Natural killer cell treated with Interleukin-12 subunit alpha and Interleukin-12 subunit beta and Interleukin-15 and Interleukin-18, amount 100 ng/mL, for 72 hours (primary cell): ENCODE data around the gene LRRC4C. TPM values are rescaled to one million over a fixed set of nuclear protein-coding genes. Genes with fewer than 3 reads are reported as not detected.

Source experiments
- ATAC-seq, 2 donors: fragments of 150-1000 bp; cut with Tn5 transposase in 1 of 2; sonication (Bioruptor Pico), chemical (Tn5 transposase) in 1 of 2; 2 replicates each; pipeline ENCODE4 v1.10.0; 2021
- DNase-seq: peaks from one replicate; pipeline ENCODE4 v3.0.0; 2022; ENCODE audit warnings: low spot score
- H3K27ac Mint-ChIP-seq, 2 donors: 1 replicate in 1 of 2; 2 replicates in 1 of 2; pipeline ENCODE4 v1.8.0; 2022; ENCODE audit warnings: mixed read lengths in 2 of 2, mild to moderate bottlenecking in 1 of 2, moderate library complexity in 1 of 2
- H3K27me3 Mint-ChIP-seq, 2 donors: 1 replicate in 1 of 2; 2 replicates in 1 of 2; pipeline ENCODE4 v1.8.0; 2022; ENCODE audit warnings: mixed read lengths in 2 of 2
- H3K36me3 Mint-ChIP-seq: one replicate; pipeline ENCODE4 v1.8.0; 2022; ENCODE audit warnings: mixed read lengths
- H3K4me1 Mint-ChIP-seq, 2 donors: 1 replicate in 1 of 2; 2 replicates in 1 of 2; pipeline ENCODE4 v1.8.0; 2022; ENCODE audit warnings: low read depth in 2 of 2, mixed read lengths in 2 of 2, mild to moderate bottlenecking in 1 of 2
- H3K4me3 Mint-ChIP-seq: one replicate; pipeline ENCODE4 v1.8.0; 2022; ENCODE audit warnings: mixed read lengths
- H3K9me3 Mint-ChIP-seq: 2 replicates; pipeline ENCODE4 v1.8.0; 2022; ENCODE audit warnings: mixed read lengths
- total RNA-seq, 2 donors: library from RNA; stranded (reverse); gene quantifications; one replicate each; pipeline ENCODE4 v1.2.3, GENCODE V29; 2022

The LRRC4C gene
- total RNA-seq, 2 donors from 2014 or later: not detected

DNA sequence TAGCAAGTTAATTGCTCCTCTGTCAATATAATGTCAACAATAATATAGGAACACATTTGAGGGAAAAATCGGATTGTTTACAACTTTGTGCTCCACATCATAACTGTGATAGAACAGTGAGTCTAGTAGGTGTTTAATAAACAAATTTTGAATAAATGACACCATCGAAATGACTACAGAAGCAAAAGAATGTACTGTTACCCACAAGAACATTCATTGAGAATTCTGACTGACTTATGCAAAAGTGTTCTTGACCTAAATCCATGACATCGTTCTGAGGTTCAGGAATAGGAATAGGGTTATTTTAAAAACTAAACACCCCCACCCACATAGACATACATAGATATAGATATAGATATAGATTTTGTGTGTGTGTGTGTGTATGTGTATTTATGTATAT is 8.4 kb downstream of the LRRC4C start:
- DNase-seq: no peak
- no peak overlapping the region for H3K27ac Mint-ChIP-seq
- H3K9me3 Mint-ChIP-seq: peaks cover 9% of the 10 kb centered on the region
- H3K36me3 Mint-ChIP-seq: no peaks in the 10 kb centered on the region
- no peak overlapping the region for H3K4me3 Mint-ChIP-seq
- ATAC-seq: no peak
- no peaks in the 10 kb centered on the region for H3K4me1 Mint-ChIP-seq
- no peaks in the 10 kb centered on the region for H3K27me3 Mint-ChIP-seq

DNA sequence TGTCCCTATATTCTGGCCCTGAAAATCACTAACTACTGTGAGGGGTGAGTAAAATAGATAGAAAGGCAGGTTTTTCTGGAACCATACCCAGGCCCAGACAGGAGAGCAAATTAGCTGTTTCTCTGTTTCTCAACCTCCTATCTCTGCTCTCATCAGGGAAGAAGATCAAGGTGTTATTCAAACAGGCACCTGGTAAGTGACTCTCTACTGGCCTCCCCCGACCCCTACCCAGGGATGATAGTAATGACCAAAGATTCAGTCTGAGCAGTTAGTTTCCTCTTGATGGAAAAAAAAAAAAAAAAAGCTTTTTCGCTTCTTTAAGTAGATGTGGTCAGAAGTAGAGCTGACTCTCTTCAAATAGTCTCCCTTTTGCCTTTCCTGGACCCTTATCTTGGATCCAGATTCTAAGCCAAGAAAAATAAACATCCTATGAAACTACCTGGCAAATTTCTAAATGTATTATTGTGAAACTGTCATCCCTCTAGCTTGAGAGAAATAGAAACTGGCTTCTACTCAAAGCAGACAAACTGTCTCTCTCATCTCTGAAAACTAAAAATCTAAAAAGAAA is 9.9 kb downstream of the LRRC4C start:
- no peaks in the 10 kb centered on the region for H3K27me3 Mint-ChIP-seq
- H3K4me3 Mint-ChIP-seq: no peak overlapping the region
- H3K4me1 Mint-ChIP-seq: no peaks in the 10 kb centered on the region
- no peak overlapping the region for H3K27ac Mint-ChIP-seq
- DNase-seq (no peak), ATAC-seq (no peak)
- peaks cover under 1% of the 10 kb centered on the region for H3K36me3 Mint-ChIP-seq
- H3K9me3 Mint-ChIP-seq: peaks cover 9% of the 10 kb centered on the region

DNA sequence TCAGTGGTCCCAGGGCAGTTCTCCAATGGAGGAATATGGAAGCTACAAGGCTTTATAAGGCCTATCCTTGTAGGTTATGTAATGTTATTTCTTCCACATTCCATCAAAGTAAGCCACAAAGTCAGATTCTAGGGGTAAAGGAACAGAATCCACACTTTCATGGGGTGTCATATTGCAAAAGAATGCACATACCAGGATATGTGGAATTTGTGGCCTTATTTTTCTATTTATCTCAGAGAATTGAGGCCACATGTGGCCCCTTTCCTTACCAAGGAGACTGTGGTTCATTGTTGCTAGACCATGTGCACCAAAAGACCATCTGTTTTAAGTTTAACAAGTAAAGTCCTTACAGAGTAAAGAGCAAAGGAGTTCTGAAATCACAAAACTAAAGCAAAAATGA is 12.9 kb downstream of the LRRC4C start:
- Mint-ChIP-seq H3K27ac (no peak overlapping the region), H3K36me3 (peaks cover 4% of the 10 kb centered on the region), H3K4me1 (no peaks in the 10 kb centered on the region), H3K27me3 (no peaks in the 10 kb centered on the region), H3K4me3 (no peak overlapping the region), H3K9me3 (peaks cover 11% of the 10 kb centered on the region)
- DNase-seq (no peak), ATAC-seq (no peak)

DNA sequence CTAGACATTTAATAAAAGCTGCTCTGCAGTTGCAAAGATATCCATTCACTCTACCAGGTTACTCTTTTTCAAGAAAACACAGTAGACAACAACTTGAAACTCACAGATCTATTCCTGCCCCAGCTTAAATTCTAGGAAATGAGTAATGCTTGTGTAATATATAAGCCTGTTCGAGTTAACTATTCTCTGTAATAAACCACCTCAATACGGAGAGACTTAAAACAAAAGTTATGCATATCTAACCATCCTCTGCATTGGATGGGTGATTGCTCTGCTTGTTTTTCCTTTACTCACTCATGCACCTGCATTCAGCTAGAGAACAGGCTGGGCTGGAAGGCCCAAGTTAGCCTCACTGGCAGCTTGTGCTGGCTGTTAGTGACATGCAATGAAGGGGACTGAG is 13.3 kb downstream of the LRRC4C start:
- Mint-ChIP-seq H3K4me3 (no peak overlapping the region), H3K9me3 (peaks cover 7% of the 10 kb centered on the region), H3K4me1 (no peaks in the 10 kb centered on the region), H3K27me3 (no peaks in the 10 kb centered on the region), H3K27ac (no peak overlapping the region), H3K36me3 (peaks cover 4% of the 10 kb centered on the region)
- DNase-seq (no peak), ATAC-seq (no peak)

DNA sequence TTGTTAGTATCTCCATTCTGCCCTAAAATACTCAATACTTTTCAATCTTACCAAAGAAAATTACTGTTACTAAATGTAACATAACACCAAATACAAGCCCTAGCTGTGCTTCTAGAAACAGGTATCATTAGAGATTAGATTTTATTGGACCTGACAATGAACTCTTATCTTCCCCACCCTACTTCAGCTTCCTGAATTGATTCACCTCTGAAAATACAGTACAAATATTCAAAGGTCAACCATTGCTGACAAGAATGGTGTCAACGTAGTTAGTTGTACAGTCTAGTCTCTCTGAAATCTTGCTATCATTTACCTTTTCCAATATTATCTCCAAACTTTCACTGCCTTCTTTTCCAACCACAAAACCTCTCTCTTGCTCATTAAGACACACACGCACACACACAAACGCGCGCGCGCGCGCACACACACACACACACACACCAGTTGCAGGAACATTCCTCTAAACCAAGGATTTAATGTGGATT is 22.4 kb downstream of the LRRC4C start:
- ATAC-seq: no peak
- peaks cover 11% of the 10 kb centered on the region for H3K9me3 Mint-ChIP-seq
- no peak overlapping the region for H3K4me3 Mint-ChIP-seq
- no peak overlapping the region for H3K27ac Mint-ChIP-seq
- H3K36me3 Mint-ChIP-seq: no peaks in the 10 kb centered on the region
- no peaks in the 10 kb centered on the region for H3K27me3 Mint-ChIP-seq
- H3K4me1 Mint-ChIP-seq: no peaks in the 10 kb centered on the region
- no peak for DNase-seq

DNA sequence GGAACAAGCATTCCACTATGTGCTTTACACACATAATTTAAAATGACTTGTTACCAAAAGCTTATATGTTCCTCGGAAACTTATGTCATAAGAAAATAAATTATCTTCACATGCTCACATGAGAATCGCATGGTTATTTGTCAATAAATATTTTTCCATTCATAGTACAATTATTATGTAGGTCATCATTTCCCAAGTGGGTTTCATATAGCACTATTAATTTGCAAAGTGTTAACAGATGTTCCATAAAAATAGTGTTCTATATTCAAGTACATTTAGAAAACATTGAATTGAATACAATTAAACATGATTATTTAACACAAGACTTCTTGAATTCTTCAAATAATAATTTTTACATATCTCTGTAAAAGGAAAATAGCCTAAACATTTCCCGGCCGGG is 23.9 kb downstream of the LRRC4C start:
- Mint-ChIP-seq H3K27me3 (no peaks in the 10 kb centered on the region), H3K4me3 (no peak overlapping the region), H3K27ac (no peak overlapping the region), H3K9me3 (peaks cover 17% of the 10 kb centered on the region), H3K36me3 (no peaks in the 10 kb centered on the region), H3K4me1 (no peaks in the 10 kb centered on the region)
- no peak for DNase-seq
- ATAC-seq: no peak

DNA sequence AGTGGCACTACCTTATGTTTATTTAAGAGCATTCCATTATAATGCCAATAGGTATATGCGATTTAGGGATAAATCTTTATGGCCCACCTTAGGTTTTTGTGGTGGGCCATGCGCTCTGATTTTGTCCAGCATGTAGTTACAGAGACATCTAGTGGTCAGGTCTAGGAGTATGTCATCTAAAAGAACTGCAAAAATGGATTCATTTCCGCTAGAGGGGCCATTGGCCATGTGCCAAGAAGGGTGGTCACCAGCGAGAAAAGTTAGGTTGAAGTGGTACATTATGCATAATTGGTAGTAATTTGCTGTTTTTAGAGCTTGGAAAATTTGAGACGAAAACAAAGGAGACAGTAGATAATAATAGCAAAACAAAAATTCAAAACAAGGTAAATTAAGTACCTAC is 27.7 kb downstream of the LRRC4C start:
- ATAC-seq (no peak), DNase-seq (no peak)
- Mint-ChIP-seq H3K27ac (no peak overlapping the region), H3K9me3 (peaks cover 23% of the 10 kb centered on the region), H3K36me3 (no peaks in the 10 kb centered on the region), H3K27me3 (no peaks in the 10 kb centered on the region), H3K4me3 (no peak overlapping the region), H3K4me1 (no peaks in the 10 kb centered on the region)

DNA sequence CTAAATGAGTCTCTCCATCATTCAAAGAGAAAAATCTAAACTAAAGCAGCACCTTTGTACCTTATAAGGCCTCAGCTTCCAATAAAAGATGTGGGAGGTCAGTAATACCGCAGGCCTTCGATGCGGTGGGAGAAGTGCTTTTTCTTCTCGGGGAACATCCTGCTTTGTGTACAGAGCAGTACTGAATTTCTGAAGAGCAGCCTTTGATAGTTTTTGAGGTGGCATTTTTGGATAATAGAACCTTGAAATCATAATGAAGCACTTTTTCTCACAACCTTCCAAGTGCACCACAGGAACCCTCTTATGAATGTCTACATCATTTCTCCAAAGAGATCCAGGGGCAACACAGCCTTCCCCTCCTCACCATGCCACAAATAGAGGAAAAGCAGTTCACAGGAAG is 39.6 kb downstream of the LRRC4C start:
- H3K27ac Mint-ChIP-seq: no peak overlapping the region
- DNase-seq (no peak), ATAC-seq (no peak)
- peaks cover 11% of the 10 kb centered on the region for H3K9me3 Mint-ChIP-seq
- no peak overlapping the region for H3K4me3 Mint-ChIP-seq
- H3K27me3 Mint-ChIP-seq: no peaks in the 10 kb centered on the region
- H3K36me3 Mint-ChIP-seq: no peaks in the 10 kb centered on the region
- H3K4me1 Mint-ChIP-seq: no peaks in the 10 kb centered on the region

DNA sequence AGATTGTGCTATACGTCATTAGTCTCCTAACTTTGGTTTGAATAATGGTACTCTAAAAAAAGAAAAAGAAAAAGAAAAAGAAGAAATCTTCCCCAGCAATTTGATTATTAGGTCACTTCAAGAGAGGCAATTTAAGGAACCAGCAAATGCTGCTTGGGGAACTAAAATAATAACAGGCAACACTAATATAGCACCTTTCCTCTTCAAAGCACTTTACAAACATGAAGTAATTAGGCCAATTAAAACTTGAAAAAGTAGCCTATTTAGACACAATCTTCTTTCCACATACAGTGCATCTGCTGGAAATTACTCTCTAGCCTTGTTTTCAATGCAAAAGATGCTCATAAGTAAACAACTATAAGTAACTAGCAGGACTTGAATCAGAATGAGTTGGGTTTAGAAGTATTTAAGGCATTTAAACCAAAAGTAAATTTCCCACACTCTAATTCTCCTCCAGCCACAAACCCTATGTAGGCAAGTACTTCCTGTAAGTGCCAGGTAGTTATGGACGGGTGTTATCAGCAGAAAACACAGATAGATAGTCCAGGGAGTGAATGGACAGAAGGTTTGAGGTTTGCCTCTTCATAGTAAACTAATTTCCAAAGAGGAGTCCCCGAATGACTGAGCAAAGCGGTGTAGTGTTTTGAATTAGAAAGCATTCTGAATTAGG is 44.5 kb downstream of the LRRC4C start:
- ATAC-seq (no peak), DNase-seq (no peak)
- no peaks in the 10 kb centered on the region for H3K36me3 Mint-ChIP-seq
- H3K4me3 Mint-ChIP-seq: no peak overlapping the region
- peaks cover 6% of the 10 kb centered on the region for H3K9me3 Mint-ChIP-seq
- H3K4me1 Mint-ChIP-seq: no peaks in the 10 kb centered on the region
- H3K27ac Mint-ChIP-seq: no peak overlapping the region
- H3K27me3 Mint-ChIP-seq: no peaks in the 10 kb centered on the region

DNA sequence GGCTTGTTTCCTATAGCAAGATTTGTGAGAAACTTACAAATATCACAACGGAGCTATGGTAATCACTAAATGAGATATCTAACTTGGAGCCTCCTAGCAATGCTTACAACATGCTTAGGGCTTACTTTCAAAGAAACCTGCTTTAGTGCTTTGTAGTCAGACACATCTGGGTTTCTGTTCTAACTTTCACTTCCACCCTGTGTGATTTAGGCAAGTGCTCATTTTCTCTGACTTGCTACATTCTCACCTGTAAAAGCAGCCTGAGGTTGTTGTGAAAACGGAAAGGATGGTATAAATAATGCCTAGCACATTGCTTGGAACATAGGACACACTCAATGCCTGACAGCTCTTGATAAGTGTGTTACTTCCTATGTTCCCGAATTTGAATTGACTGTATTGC is 45.6 kb downstream of the LRRC4C start:
- H3K4me3 Mint-ChIP-seq: no peak overlapping the region
- no peak overlapping the region for H3K27ac Mint-ChIP-seq
- H3K27me3 Mint-ChIP-seq: no peaks in the 10 kb centered on the region
- ATAC-seq: no peak
- no peaks in the 10 kb centered on the region for H3K4me1 Mint-ChIP-seq
- DNase-seq: no peak
- H3K9me3 Mint-ChIP-seq: peaks cover 6% of the 10 kb centered on the region
- H3K36me3 Mint-ChIP-seq: no peaks in the 10 kb centered on the region

DNA sequence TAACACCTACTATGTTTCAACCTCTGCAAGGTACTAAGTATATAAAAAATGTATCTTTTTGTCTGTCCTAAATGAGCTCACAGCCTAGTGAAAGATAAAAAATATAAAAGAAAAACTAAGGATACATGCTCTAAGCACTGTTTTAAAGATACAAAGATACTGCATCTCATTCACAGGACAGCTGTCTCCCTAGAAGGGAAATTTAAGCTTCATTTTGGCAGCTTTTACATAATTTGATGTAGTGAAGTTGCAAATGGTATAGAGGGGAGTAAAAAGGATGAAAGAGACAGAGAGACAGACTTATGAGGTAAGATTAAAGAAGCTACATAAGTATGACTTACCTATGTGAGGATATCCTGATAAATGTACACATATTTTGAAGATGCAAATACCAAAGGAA is 53.6 kb downstream of the LRRC4C start:
- no peaks in the 10 kb centered on the region for H3K4me1 Mint-ChIP-seq
- no peak for ATAC-seq
- no peaks in the 10 kb centered on the region for H3K27me3 Mint-ChIP-seq
- H3K9me3 Mint-ChIP-seq: peaks cover 5% of the 10 kb centered on the region
- H3K4me3 Mint-ChIP-seq: no peak overlapping the region
- DNase-seq: no peak
- H3K27ac Mint-ChIP-seq: no peak overlapping the region
- H3K36me3 Mint-ChIP-seq: no peaks in the 10 kb centered on the region

DNA sequence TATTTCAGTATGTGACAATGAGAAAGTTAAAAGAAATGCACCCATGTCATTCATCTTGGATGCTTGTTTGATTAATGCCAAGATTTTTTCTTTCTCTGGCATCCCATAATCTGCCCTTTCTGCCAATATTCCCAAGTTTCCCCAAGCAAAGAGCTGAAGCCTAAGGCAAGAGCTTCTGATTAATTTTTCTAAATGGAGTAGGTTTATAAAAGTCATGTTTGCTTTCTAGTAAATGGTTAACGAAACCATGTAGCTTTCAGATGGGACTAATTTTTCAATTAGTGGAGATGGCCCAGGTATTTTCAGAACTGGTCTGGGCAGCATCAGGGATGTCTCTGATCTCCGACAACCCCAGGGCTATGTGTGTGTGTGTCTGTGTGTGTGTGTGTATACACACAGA is 55.3 kb downstream of the LRRC4C start:
- Mint-ChIP-seq H3K4me1 (no peaks in the 10 kb centered on the region), H3K27ac (no peak overlapping the region), H3K36me3 (peaks cover 2% of the 10 kb centered on the region), H3K9me3 (peaks cover 7% of the 10 kb centered on the region), H3K4me3 (no peak overlapping the region), H3K27me3 (no peaks in the 10 kb centered on the region)
- ATAC-seq: no peak
- no peak for DNase-seq

DNA sequence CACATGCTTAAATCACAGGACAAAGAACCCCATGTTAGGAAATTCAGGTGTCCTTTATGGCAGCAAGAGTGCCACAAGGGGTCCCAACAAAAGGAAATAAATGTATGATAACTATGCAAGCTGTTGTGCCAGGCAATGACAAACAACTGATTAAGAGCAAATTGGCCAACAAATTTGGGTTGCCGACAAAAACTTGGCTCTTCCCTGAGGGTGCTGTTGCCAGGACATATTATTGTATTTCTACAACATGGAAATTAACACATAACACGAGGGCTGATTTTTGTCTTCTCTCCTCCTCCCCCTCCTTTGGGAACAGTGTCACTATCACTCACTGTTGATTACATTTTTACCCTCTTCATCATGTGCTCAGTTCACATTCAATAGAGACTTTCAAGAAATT is 56.0 kb downstream of the LRRC4C start:
- ATAC-seq (no peak), DNase-seq (no peak)
- no peaks in the 10 kb centered on the region for H3K4me1 Mint-ChIP-seq
- H3K36me3 Mint-ChIP-seq: peaks cover 4% of the 10 kb centered on the region
- peaks cover 9% of the 10 kb centered on the region for H3K9me3 Mint-ChIP-seq
- H3K27me3 Mint-ChIP-seq: no peaks in the 10 kb centered on the region
- H3K27ac Mint-ChIP-seq: no peak overlapping the region
- H3K4me3 Mint-ChIP-seq: no peak overlapping the region

DNA sequence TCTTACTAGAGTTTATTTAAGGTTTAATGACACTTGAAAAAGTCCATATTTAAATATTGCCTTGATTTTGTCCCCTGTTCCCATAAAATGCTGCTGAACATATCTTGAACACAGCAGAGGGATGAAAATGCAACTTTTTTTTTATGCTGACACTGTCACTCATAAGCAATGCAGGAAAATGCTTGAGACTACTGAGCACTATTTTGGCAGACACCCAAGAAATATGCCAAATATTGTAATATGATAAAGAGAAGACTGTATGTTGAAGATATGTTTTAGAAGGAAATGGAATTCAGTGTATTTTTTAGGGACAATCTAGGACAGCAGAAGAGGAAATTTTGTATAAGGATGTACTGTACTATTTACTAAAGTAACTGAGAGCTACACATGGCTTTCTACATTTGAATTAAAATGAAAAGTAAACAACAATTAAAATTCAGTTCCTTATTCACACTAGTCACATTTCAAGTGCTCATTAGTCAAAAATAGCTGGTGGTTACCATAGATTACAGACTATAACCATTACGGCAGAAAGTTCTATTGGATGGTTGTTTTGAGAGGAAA is 58.6 kb downstream of the LRRC4C start:
- no peak overlapping the region for H3K4me3 Mint-ChIP-seq
- H3K27me3 Mint-ChIP-seq: no peaks in the 10 kb centered on the region
- H3K4me1 Mint-ChIP-seq: no peaks in the 10 kb centered on the region
- peaks cover 18% of the 10 kb centered on the region for H3K9me3 Mint-ChIP-seq
- ATAC-seq (no peak), DNase-seq (no peak)
- H3K27ac Mint-ChIP-seq: no peak overlapping the region
- peaks cover 4% of the 10 kb centered on the region for H3K36me3 Mint-ChIP-seq
